Esophagus squamous epithelium (tissue), 5 donors: ENCODE measurements around the gene RASGRP1. TPM values are rescaled to one million over a fixed set of nuclear protein-coding genes. Genes with fewer than 3 reads are reported as not detected.

Experiments
- DNase-seq: peaks from one replicate; lab custom pipeline; 2025; lab: John Stamatoyannopoulos, UW
- H3K27ac ChIP-seq, 4 donors: fragments of 200-600 bp; sonication (generic); one replicate each; pipeline ENCODE4 v1.5.1; 2016 to 2019; ENCODE audit warnings: mild to moderate bottlenecking in 1 of 4
- H3K27me3 ChIP-seq, 4 donors: fragments of 200-600 bp; sonication (generic); 1 replicate in 3 of 4; 2 replicates in 1 of 4; pipeline versions ENCODE4 v1.5.1 to v1.6.0; 2017 to 2021; ENCODE audit warnings: antibody characterized with exemption in 1 of 4
- H3K36me3 ChIP-seq, 3 donors: fragments of 200-600 bp; sonication (generic); one replicate each; pipeline ENCODE4 v1.5.1; 2016 to 2019
- H3K4me1 ChIP-seq, 3 donors: fragments of 200-600 bp; sonication (generic); one replicate each; pipeline ENCODE4 v1.5.1; 2017 to 2019
- H3K4me3 ChIP-seq, 4 donors: fragments of 200-600 bp; sonication (generic); 1 replicate in 3 of 4; 2 replicates in 1 of 4; pipeline ENCODE4 v1.5.1; 2016 to 2019; ENCODE audit warnings: mild to moderate bottlenecking in 2 of 4, moderate library complexity in 1 of 4
- H3K9me3 ChIP-seq, 3 donors: fragments of 200-600 bp; sonication (generic); one replicate each; pipeline ENCODE4 v1.5.1; 2016 to 2019
- POLR2A ChIP-seq, 4 donors: fragments of 450-650 bp; IDR thresholded peaks; one replicate each; pipeline ENCODE4 v1.6.1; 2017; ENCODE audit warnings: antibody characterized with exemption in 4 of 4, mild to moderate bottlenecking in 4 of 4, moderate library complexity in 3 of 4
- WGBS, 2 donors: methylation state at CpG; one replicate each; pipeline ENCODE4 v1.1.5; 2018; 5-methylcytosine and 5-hydroxymethylcytosine counted together
- intact Hi-C: fragments of 100-400 bp; cut with DNase I; formaldehyde crosslinking; loops from one replicate; pipeline ENCODE4 v1.15.0; 2022
- total RNA-seq, 4 donors: library from RNA; depleted of rRNA; stranded (reverse); fragments of >200 nt; gene quantifications; one replicate each; pipeline ENCODE4 v1.1.0, GENCODE V29; 2016
- TF ChIP-seq, protein P1 (sequence below), 6 experiments: fragments of 450-650 bp in 4 of 6; fragments of 200-600 bp in 2 of 6; sonication (generic) in 2 of 6; IDR thresholded peaks; one replicate each; pipeline ENCODE4 v1.5.1; 2016 to 2019; ENCODE audit warnings: antibody characterized with exemption in 6 of 6, mild to moderate bottlenecking in 4 of 6, moderate library complexity in 4 of 6
- donor health status: DM: yes; HTN: yes; CAD: no.

Gene RASGRP1
- total RNA-seq, 4 donors from 2014 or later, result 9.2 to 16.0 (median 12.2) TPM

DNA sequence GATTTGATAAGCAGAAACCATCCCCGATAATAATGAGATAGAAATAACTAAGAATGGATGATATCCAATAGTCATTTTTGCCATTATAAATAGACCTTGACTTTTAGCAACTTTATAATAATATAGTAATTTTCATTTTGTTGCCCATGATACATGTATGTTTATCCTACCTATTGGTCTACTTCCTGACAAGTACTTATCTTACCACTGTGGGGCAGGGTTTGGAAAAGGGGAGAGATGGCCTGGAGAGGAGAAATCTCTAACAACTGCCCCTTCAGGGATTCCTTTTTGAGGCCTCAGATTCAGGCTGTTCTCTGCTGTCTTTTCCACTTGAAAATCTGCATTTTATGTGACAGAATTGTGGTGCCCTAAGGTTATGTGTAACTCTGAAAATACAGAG, 68.5 kb downstream of the RASGRP1 start:
- intact Hi-C loops, result no loop called here
- Histone ChIP-seq H3K4me1 (no peaks in the 10 kb centered on the region), H3K27ac (no peak overlapping the region), H3K4me3 (no peak overlapping the region), H3K36me3 (peaks cover 0 to 40% (median 10%) of the 10 kb centered on the region in 3 donors), H3K27me3 (no peaks in the 10 kb centered on the region), H3K9me3 (no peaks in the 10 kb centered on the region)
- TF ChIP-seq POLR2A (IDR thresholded peaks at IDR 0.05), result no peak
- TF ChIP-seq, protein P1, sequence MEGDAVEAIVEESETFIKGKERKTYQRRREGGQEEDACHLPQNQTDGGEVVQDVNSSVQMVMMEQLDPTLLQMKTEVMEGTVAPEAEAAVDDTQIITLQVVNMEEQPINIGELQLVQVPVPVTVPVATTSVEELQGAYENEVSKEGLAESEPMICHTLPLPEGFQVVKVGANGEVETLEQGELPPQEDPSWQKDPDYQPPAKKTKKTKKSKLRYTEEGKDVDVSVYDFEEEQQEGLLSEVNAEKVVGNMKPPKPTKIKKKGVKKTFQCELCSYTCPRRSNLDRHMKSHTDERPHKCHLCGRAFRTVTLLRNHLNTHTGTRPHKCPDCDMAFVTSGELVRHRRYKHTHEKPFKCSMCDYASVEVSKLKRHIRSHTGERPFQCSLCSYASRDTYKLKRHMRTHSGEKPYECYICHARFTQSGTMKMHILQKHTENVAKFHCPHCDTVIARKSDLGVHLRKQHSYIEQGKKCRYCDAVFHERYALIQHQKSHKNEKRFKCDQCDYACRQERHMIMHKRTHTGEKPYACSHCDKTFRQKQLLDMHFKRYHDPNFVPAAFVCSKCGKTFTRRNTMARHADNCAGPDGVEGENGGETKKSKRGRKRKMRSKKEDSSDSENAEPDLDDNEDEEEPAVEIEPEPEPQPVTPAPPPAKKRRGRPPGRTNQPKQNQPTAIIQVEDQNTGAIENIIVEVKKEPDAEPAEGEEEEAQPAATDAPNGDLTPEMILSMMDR (IDR thresholded peaks at IDR 0.05), result no peak
- no peak for DNase-seq
- WGBS, 2 donors, result 81 to 86% methylated on average over 1 of the region's 1 CpG

DNA sequence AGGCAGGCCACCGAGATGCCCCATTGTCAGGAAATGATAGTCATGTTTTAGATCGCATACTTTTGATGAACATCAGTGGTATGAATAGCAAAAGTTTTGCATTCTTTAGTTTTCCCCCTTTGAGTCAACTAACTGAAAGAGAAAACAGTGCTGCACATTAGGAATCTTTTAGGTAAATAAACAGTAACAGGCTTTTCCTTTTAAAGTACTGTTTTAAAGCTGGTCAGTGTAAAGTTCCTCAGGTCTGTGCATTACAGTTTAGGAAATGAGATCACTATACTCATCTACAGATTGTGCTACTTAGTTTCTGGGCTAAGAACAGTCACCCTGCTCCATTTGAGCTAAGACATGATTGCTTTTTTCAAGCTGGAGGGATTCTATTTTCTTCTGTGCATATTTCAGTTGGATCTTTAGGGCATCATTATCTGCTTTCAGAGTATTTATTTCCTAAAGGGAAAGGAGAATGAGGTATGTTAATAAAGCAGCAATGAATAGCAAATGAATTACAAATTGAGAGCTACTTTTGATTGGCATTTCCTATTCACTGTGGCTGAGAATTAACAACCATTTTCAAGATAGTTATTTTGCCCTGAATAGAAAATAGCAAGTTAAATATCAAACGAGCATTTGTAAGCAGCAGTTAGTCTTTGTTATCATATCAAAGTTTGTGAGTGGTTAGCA, 74.2 kb downstream of the RASGRP1 start:
- no peak overlapping the region for H3K4me3 ChIP-seq
- DNase-seq, result no peak
- no peaks in the 10 kb centered on the region for H3K27me3 ChIP-seq
- WGBS, 2 donors, result 54 to 82% methylated on average over 3 of the region's 3 CpGs
- no peaks in the 10 kb centered on the region for H3K4me1 ChIP-seq
- intact Hi-C loops, result no loop called here
- no peaks in the 10 kb centered on the region for H3K9me3 ChIP-seq
- no peak for TF ChIP-seq POLR2A (IDR thresholded peaks at IDR 0.05)
- TF ChIP-seq, protein P1 (IDR thresholded peaks at IDR 0.05), result no peak
- no peak overlapping the region for H3K27ac ChIP-seq
- H3K36me3 ChIP-seq, result peaks cover 0 to 54% (median 10%) of the 10 kb centered on the region in 3 donors

DNA sequence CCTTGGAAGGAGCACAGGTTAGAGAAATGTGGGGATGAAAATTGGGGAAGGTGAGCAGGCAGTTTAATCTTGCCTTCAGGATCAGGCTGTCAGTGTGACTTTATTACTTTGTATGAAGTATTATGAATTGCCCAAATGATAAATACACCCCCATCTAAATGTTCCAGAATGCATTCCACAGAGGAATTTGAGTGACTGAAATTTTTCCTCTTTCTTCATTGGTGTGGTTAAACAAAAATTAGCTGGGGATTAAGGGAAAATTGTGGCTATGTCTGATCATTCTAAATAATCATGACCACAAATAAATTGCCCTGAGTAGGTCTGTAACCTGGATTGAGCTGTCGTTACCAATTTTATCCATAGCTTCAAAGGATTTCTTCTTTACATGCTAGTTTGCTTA, 77.2 kb downstream of the RASGRP1 start:
- Histone ChIP-seq H3K4me3 (no peak overlapping the region), H3K36me3 (peaks cover 0 to 54% (median 0%) of the 10 kb centered on the region in 3 donors), H3K9me3 (no peaks in the 10 kb centered on the region), H3K27me3 (no peaks in the 10 kb centered on the region), H3K4me1 (no peaks in the 10 kb centered on the region), H3K27ac (no peak overlapping the region)
- intact Hi-C loops, result no loop called here
- DNase-seq, result no peak
- 95 to 100% methylated on average over 1 of the region's 1 CpG for WGBS, 2 donors
- no peak for TF ChIP-seq POLR2A (IDR thresholded peaks at IDR 0.05)
- TF ChIP-seq, protein P1 (IDR thresholded peaks at IDR 0.05), result no peak

DNA sequence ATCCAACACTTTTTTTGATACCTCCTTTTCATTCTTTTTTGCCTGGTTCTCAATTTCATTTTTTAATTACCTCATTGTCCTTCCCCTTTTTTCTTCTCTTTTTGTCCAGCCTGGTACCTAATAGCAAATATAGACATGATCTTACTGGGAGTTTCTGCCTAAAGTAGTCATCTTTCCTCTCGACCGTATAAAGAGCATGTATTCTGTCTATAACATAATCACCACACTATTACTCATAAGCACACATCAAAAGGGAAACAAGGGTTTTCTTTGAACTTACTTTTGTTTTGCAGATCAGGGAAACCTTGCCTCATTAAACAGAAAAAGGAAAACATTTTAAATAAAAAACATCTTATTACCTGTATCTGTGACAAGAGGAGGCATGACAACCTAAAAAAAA, 77.7 kb downstream of the RASGRP1 start:
- no peaks in the 10 kb centered on the region for H3K27me3 ChIP-seq
- WGBS, 2 donors, result 36 to 37% methylated on average over 2 of the region's 2 CpGs
- H3K36me3 ChIP-seq, result peaks cover 0 to 59% (median 0%) of the 10 kb centered on the region in 3 donors
- intact Hi-C loops, result no loop called here
- no peaks in the 10 kb centered on the region for H3K9me3 ChIP-seq
- TF ChIP-seq, protein P1 (IDR thresholded peaks at IDR 0.05), result no peak
- no peak for DNase-seq
- no peak overlapping the region for H3K27ac ChIP-seq
- H3K4me1 ChIP-seq, result no peaks in the 10 kb centered on the region
- no peak overlapping the region for H3K4me3 ChIP-seq

DNA sequence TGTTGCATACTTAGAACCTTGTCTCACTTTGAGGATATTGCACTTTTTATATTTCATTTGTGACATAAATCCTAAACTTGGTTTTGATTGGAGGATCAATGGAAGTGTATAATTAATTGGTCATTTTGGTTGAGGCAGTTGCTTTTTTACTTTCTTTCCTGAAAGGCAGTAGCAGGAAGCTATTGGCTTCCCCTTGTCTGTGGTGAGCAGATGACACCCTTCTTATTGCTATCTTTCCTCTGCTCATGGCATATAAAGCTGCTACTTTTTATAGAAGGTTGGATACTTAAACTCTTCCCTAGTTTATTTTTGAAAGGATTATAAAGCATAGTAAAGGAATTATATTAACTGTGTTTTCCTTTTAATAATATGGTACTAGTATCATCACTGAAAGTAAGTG, 82.0 kb downstream of the RASGRP1 start:
- TF ChIP-seq, protein P1 (IDR thresholded peaks at IDR 0.05), result no peak
- no peak for TF ChIP-seq POLR2A (IDR thresholded peaks at IDR 0.05)

More for the DNA sequence above, 82.0 kb downstream of the RASGRP1 start:
- Histone ChIP-seq H3K36me3 (peaks cover 0 to 69% (median 0%) of the 10 kb centered on the region in 3 donors), H3K4me1 (no peaks in the 10 kb centered on the region), H3K27ac (no peak overlapping the region), H3K9me3 (no peaks in the 10 kb centered on the region), H3K4me3 (no peak overlapping the region), H3K27me3 (no peaks in the 10 kb centered on the region)
- no peak for DNase-seq
- intact Hi-C loops, result no loop called here
